Suprapubic skin (tissue), 4 donors: ENCODE results near the gene FBH1.

Experiments used
- CTCF ChIP-seq, 2 donors: fragments of 200-600 bp in 1 of 2; fragments of 450-650 bp in 1 of 2; sonication (generic) in 1 of 2; IDR thresholded peaks; one replicate each; pipeline ENCODE4 v1.5.1; 2016 to 2019; ENCODE audit warnings: antibody characterized with exemption in 2 of 2, mild to moderate bottlenecking in 1 of 2, moderate library complexity in 1 of 2
- POLR2A ChIP-seq, 2 donors: fragments of 450-650 bp; IDR thresholded peaks; one replicate each; pipeline ENCODE4 v1.6.1; 2017; ENCODE audit warnings: antibody characterized with exemption in 2 of 2, mild to moderate bottlenecking in 2 of 2, moderate library complexity in 2 of 2
- POLR2AphosphoS5 ChIP-seq, 3 donors: sonication (generic); formaldehyde crosslinking; IDR thresholded peaks; one replicate each; pipeline ENCODE4 v1.6.1; 2017; ENCODE audit warnings: antibody characterized with exemption in 3 of 3

- no peak for TF ChIP-seq POLR2A (IDR thresholded peaks at IDR 0.05)
- TF ChIP-seq CTCF (IDR thresholded peaks at IDR 0.05): no peak
- no peak for TF ChIP-seq POLR2AphosphoS5 (IDR thresholded peaks at IDR 0.05)
Observed at GRCh38 chr10:5860066-5860465, 30.0 kb upstream of the FBH1 start.
